Suppressor macrophage (primary cell): ENCODE results near the gene DCAF12L1.

Source experiments
- DNase-seq, 4 experiments: peaks; one replicate each; pipeline ENCODE4 v3.0.0-alpha.2; 2020 to 2022
- total RNA-seq, 17 experiments: gene quantifications; one replicate each; lab custom pipeline; 2026; ENCODE audit warnings: mixed read lengths in 6 of 17, inconsistent platforms in 3 of 17; lab: John Stamatoyannopoulos, UW

DCAF12L1 gene
- 0 to 0.66 (median 0) reads per million in 17 experiments for total RNA-seq

- DNase-seq = no peak
Observed at GRCh38 chrX:126552313-126553022, at the start of gene DCAF12L1. Gene DCAF12L1 (minus strand): TSS chrX:126552814. CDS start chrX:126552608, 206 bp downstream.

GRCh38 chrX:126580877-126581276 lies 28.3 kb upstream of the DCAF12L1 start:
- DNase-seq = no peak

- no peak for DNase-seq
Observed at GRCh38 chrX:126575911-126576310, 23.3 kb upstream of the DCAF12L1 start.

DNA sequence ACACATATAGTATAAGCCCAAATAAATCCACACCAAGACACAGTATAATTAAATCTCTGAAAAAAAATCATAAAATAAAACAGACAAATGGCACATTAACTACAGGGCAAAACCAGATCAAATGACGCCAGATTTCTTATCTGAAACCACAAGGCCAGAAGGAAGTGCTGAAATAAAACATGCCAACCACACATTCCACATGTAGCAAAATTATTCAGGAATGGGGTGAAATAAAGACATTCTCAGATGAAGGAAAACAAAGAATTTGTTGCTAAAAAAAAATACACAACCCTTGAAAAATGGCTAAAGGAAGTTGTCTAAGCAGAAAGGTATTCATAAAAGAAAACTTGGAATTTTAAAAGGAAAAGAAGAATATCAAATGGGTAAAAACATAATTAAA lies 4.5 kb upstream of the DCAF12L1 start:
- DNase-seq = no peak

DNA sequence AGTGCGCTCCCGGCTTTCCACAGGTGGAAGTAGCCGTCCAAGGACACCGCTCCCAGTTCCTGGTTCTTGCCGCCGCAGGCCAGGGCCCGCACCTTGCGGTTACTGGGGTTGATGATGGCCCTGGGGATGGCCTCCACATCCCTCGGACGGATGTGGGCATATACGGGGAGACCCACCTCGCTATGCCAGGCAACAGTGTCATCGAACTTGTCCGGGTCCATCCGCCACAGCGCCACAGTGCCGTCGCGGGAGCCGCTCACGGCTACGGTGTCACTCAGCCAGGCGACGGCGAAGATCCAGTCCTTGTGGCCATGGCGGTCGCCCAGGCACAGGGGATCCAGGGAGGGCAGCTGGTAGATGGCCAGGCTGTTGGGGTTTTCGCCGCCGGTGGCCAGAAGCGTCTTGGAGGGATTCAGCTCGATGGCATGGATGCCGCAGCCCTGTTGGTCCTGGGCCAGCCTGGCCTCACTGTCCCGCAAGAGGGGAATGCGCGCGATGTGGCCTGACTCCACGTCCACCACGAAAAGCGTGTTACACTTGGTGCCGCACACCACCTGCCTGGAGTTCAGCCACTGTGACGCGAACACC lies 795 bp downstream of the DCAF12L1 start:
- no peak for DNase-seq

- no peak for DNase-seq
Observed at GRCh38 chrX:126551306-126551705, 1.3 kb downstream of the DCAF12L1 start.

- no peak for DNase-seq
Observed at GRCh38 chrX:126550816-126551215, 1.8 kb downstream of the DCAF12L1 start.

GRCh38 chrX:126509923-126510322 lies 42.7 kb downstream of the DCAF12L1 start:
- DNase-seq = no peak
